ENCODE measurements around the gene LHFPL2.

LHFPL2 gene

GRCh38 chr5:78594021-78594420 lies 54.6 kb downstream of the LHFPL2 start:
- no peak for DNase-seq

- DNase-seq = no peak
Measured at GRCh38 chr5:78593465-78593864, 55.1 kb downstream of the LHFPL2 start.

- no peak for DNase-seq
Measured at GRCh38 chr5:78592735-78593386, 55.7 kb downstream of the LHFPL2 start.

GRCh38 chr5:78591972-78592700 lies 56.4 kb downstream of the LHFPL2 start:
- DNase-seq = no peak

- DNase-seq = no peak
Measured at GRCh38 chr5:78591138-78591612, 57.4 kb downstream of the LHFPL2 start.

GRCh38 chr5:78589923-78590322 lies 58.6 kb downstream of the LHFPL2 start:
- no peak for DNase-seq

- no peak for DNase-seq
Measured at GRCh38 chr5:78588507-78588906, 60.1 kb downstream of the LHFPL2 start.

- no peak for DNase-seq
Measured at GRCh38 chr5:78587775-78588291, 60.7 kb downstream of the LHFPL2 start.

GRCh38 chr5:78587081-78587774 lies 61.3 kb downstream of the LHFPL2 start:
- DNase-seq = no peak

GRCh38 chr5:78586251-78586650 lies 62.3 kb downstream of the LHFPL2 start:
- no peak for DNase-seq

- no peak for DNase-seq
Measured at GRCh38 chr5:78578015-78578414, 70.6 kb downstream of the LHFPL2 start.

- DNase-seq = no peak
Measured at GRCh38 chr5:78577071-78577807, 71.3 kb downstream of the LHFPL2 start.

- no peak for DNase-seq
Measured at GRCh38 chr5:78576376-78576775, 72.2 kb downstream of the LHFPL2 start.

- DNase-seq = no peak
Measured at GRCh38 chr5:78574731-78575161, 73.8 kb downstream of the LHFPL2 start.

GRCh38 chr5:78574131-78574673 lies 74.4 kb downstream of the LHFPL2 start:
- DNase-seq = no peak

- DNase-seq = no peak
Measured at GRCh38 chr5:78573318-78573717, 75.3 kb downstream of the LHFPL2 start.

- no peak for DNase-seq
Measured at GRCh38 chr5:78570646-78571045, 77.9 kb downstream of the LHFPL2 start.

GRCh38 chr5:78569441-78569840 lies 79.1 kb downstream of the LHFPL2 start:
- no peak for DNase-seq

- DNase-seq = no peak
Measured at GRCh38 chr5:78568676-78569075, 79.9 kb downstream of the LHFPL2 start.

- DNase-seq = no peak
Measured at GRCh38 chr5:78568212-78568611, 80.4 kb downstream of the LHFPL2 start.

GRCh38 chr5:78567617-78568016 lies 81.0 kb downstream of the LHFPL2 start:
- DNase-seq = no peak

- no peak for DNase-seq
Measured at GRCh38 chr5:78566747-78567425, 81.7 kb downstream of the LHFPL2 start.

Data from T-helper 9 cell (primary cell).